ENCODE data around the gene SEH1L. TPM values are rescaled to one million over a fixed set of nuclear protein-coding genes. Genes with fewer than 3 reads are reported as not detected.

SEH1L gene
- total RNA-seq, 6 experiments from 2014 or later, result 54.8 to 61.8 (median 58.0) TPM

GRCh38 chr18:13025233-13025632 is 77.4 kb downstream of the SEH1L start:
- no peaks in the 10 kb centered on the region for H3K27me3 Mint-ChIP-seq (ENCODE audit: insufficient read depth)
- H3K4me3 Mint-ChIP-seq, result no peak overlapping the region
- no peak for DNase-seq
- peaks cover 21% of the 10 kb centered on the region for H3K4me1 Mint-ChIP-seq (ENCODE audit: low read depth)
- H3K27ac Mint-ChIP-seq, result no peak overlapping the region
- H3K9me3 Mint-ChIP-seq, result peaks cover 3% of the 10 kb centered on the region; the same call in 1 of the 2 replicates
- no peak for TF ChIP-seq CTCF (IDR thresholded peaks at IDR 0.05)
- peaks cover 32% of the 10 kb centered on the region for H3K36me3 Mint-ChIP-seq (ENCODE audit: low read depth)

GRCh38 chr18:13026583-13027270 is 78.9 kb downstream of the SEH1L start:
- Mint-ChIP-seq H3K9me3 (peaks cover 3% of the 10 kb centered on the region; the same call in 1 of the 2 replicates), H3K36me3 (ENCODE audit: low read depth) (peaks cover 33% of the 10 kb centered on the region), H3K27ac (peak overlapping the region; percentile 66), H3K4me1 (ENCODE audit: low read depth) (peaks cover 21% of the 10 kb centered on the region), H3K4me3 (no peak overlapping the region), H3K27me3 (ENCODE audit: insufficient read depth) (no peaks in the 10 kb centered on the region)
- TF ChIP-seq CTCF (IDR thresholded peaks at IDR 0.05), result no peak
- peak; percentile 20 for DNase-seq

GRCh38 chr18:13028869-13029268 is 81.1 kb downstream of the SEH1L start:
- H3K27ac Mint-ChIP-seq, result no peak overlapping the region
- H3K27me3 Mint-ChIP-seq (ENCODE audit: insufficient read depth), result peaks cover 2% of the 10 kb centered on the region; the same call in 1 of the 2 replicates
- no peak for TF ChIP-seq CTCF (IDR thresholded peaks at IDR 0.05)
- H3K4me3 Mint-ChIP-seq, result no peak overlapping the region
- no peaks in the 10 kb centered on the region for H3K9me3 Mint-ChIP-seq
- H3K4me1 Mint-ChIP-seq (ENCODE audit: low read depth), result peaks cover 22% of the 10 kb centered on the region
- no peak for DNase-seq
- H3K36me3 Mint-ChIP-seq (ENCODE audit: low read depth), result peaks cover 26% of the 10 kb centered on the region

GRCh38 chr18:13032173-13032572 is 84.4 kb downstream of the SEH1L start:
- peaks cover 3% of the 10 kb centered on the region for H3K27me3 Mint-ChIP-seq (ENCODE audit: insufficient read depth)
- H3K36me3 Mint-ChIP-seq (ENCODE audit: low read depth), result peaks cover 37% of the 10 kb centered on the region
- no peak overlapping the region for H3K27ac Mint-ChIP-seq
- peaks cover 37% of the 10 kb centered on the region for H3K4me1 Mint-ChIP-seq (ENCODE audit: low read depth)
- DNase-seq, result no peak
- H3K9me3 Mint-ChIP-seq, result no peaks in the 10 kb centered on the region
- no peak overlapping the region for H3K4me3 Mint-ChIP-seq
- no peak for TF ChIP-seq CTCF (IDR thresholded peaks at IDR 0.05)

- H3K9me3 Mint-ChIP-seq, result no peaks in the 10 kb centered on the region
- peaks cover 35% of the 10 kb centered on the region for H3K36me3 Mint-ChIP-seq (ENCODE audit: low read depth)
- peaks cover 3% of the 10 kb centered on the region for H3K27me3 Mint-ChIP-seq (ENCODE audit: insufficient read depth)
- H3K4me3 Mint-ChIP-seq, result peak overlapping the region; percentile 34; the same call in 1 of the 2 replicates
- H3K4me1 Mint-ChIP-seq (ENCODE audit: low read depth), result peaks cover 32% of the 10 kb centered on the region
- peak; percentile 38 for DNase-seq
- H3K27ac Mint-ChIP-seq, result peak overlapping the region; percentile 58
- no peak for TF ChIP-seq CTCF (IDR thresholded peaks at IDR 0.05)
Measured at GRCh38 chr18:13035249-13035914, 87.6 kb downstream of the SEH1L start.

Data from HFFc6 (cell line).